SKM-1 treated with dmso at 0.1 percent for 144 hours (cell line): Measurements from ENCODE around the gene TTC7B.
A peak's percentile ranks its signal among the peaks of the same experiment; 100 is the strongest.

Source experiments
- DNase-seq: peaks from one replicate; lab custom pipeline; 2025; ENCODE audit not compliant: unreplicated experiment; lab: John Stamatoyannopoulos, UW

The TTC7B gene

DNA sequence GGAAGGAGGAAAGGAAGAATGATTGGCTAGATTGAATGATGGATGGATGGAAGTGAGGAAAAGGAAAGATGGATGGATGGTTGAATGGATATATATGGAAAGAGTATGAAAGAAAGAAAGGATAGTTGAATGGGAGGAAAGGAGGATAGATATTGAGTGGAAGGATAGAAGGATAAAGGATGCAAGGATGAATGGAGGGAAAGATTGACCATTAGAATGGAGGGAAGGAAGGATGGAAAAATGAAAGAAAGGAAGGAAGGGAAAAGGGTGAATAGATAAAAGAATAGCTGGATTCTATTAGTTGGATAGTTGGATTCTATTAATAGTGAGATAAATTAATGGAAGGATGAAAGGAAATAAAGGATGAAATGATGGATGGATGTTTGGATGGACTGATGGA, 313.5 kb downstream of the TTC7B start:
- DNase-seq: no peak

DNA sequence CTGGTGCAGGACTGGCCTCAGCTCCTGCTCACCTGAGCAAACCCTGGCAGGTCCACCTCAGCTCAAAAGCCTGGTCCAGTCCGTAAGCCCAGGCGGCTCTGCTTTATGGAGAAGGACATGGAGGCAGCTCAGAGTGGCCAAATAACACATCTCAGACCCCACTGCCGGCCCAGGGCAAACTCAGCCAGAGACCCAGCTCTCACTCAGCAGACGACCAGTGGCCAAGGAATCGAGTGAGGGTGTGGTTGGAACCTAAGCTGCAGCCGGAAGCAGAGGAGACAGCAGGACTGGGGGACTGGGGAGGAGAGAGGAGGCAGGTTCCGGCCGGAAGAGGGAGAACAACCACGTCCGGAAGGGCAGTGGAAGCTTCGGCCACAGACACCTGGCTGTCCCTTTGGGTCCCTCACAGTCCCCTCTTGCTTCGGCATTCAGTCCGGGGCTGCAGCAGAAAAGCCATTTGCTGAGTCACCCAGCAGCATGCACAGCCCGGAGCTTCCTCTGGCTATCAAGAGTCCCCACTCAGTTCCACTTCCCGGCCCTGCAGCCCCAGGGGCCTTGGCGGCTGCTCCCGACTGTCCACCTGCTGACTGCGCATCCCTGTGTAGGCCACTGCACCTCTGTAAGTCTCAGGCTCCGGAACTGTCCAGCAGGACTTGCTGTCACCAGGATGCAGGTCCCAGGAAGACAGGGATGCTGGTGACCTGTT, 315.4 kb downstream of the TTC7B start:
- peak; percentile 7 for DNase-seq

GRCh38 chr14:90499908-90500664, 316.1 kb downstream of the TTC7B start:
- no peak for DNase-seq

- DNase-seq: no peak
Measured at GRCh38 chr14:90499121-90499520, 317.1 kb downstream of the TTC7B start.

DNA sequence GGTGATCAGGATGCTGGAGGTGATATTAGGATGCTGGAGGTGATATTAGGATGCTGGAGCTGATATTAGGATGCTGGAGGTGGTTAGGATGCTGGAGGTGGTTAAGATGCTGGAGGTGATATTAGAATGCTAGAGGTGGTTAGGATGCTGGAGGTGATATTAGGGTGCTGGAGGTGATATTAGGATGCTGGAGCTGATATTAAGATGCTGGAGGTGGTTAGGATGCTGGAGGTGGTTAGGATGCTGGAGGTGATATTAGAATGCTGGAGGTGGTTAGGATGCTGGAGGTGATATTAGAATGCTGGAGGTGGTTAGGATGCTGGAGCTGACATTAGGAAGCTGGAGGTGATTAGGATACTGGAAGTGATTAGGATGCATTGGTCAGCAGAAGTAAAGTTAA, 318.0 kb downstream of the TTC7B start:
- no peak for DNase-seq

- no peak for DNase-seq
Measured at GRCh38 chr14:90496379-90496778, 319.9 kb downstream of the TTC7B start.

GRCh38 chr14:90495357-90496276, 320.6 kb downstream of the TTC7B start:
- no peak for DNase-seq

GRCh38 chr14:90491911-90492531, 324.2 kb downstream of the TTC7B start:
- DNase-seq: no peak

- DNase-seq: no peak
Measured at GRCh38 chr14:90491221-90491885, 324.9 kb downstream of the TTC7B start.

DNA sequence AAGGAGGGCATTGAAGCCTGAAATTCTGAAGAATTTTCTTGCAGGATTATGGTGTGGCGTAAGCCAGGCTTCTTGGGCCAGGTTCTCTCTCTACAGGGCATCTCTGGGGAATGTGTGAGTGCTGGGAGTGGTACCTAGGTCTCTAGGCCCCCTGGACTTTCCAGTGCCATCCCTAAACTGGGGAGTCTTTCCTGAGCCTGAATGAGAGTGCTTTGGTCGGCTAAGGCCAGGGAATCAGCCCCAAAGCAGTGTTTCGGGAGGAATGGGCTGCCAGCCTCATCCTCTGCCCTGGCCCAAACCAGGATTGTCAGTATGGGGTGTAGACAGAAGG, 325.5 kb downstream of the TTC7B start:
- DNase-seq: no peak

GRCh38 chr14:90489916-90490719, 326.1 kb downstream of the TTC7B start:
- no peak for DNase-seq

DNA sequence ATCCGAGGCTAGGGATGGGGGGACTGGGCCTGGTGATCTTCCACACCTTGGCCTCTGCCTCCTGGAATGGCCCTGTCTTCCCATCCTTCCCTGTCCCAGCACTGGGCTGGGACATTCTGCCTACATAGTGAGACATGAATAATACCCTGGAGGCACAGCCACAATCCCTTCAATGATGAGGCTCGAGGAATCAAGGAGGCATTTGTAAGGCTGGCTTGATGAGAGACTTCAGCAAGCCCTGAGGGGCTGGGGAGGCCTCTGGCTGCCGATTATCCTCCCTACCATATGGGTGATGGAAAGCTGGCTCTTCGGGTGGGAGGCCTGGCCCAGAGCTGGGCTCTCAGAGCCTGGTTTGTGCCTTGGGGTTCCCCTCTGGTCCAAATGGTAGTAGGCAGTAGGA, 326.9 kb downstream of the TTC7B start:
- no peak for DNase-seq

DNA sequence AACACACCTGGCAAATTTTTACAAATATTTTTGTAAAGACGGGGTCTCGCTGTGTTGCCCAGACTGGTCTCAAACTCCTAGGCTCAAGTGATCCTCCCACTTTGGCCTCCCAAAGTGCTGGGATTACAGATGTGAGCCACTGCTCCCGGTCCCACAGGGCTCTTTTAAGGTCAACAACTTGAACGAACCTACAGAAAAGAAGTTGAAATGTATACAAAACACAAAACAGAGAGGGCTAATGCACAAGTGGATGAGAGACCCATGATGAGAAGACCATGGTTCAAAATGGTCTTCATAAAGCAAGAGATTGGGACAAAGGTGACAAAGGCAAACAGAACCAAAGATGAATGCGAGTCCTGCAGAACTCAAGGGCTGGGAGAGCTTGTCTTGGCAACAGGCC, 328.0 kb downstream of the TTC7B start:
- no peak for DNase-seq

- DNase-seq: no peak
Measured at GRCh38 chr14:90487462-90487861, 328.8 kb downstream of the TTC7B start.

- no peak for DNase-seq
Measured at GRCh38 chr14:90487031-90487430, 329.2 kb downstream of the TTC7B start.

GRCh38 chr14:90484291-90484690, 331.9 kb downstream of the TTC7B start:
- no peak for DNase-seq

DNA sequence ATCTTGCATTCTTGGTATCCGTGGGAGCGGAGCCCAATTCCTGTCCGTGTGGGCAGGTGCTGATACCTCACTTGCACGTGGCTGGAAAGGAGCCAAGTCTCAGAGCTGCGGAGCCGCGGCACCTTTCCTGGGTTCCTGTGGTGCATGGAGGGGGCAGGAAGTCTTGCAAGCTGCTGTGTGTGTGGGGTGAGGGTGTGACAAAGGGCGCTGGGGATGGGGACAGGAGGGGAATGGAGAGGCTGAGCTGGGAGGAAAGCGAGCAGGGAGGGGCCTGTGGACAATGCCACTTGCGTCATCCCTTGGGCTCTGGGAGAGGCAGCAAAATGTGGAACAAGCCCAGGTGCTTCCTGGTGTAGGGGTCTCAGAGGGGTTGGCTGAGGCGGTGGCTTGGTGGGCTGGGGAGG, 332.7 kb downstream of the TTC7B start:
- no peak for DNase-seq

GRCh38 chr14:90483117-90483516, 333.1 kb downstream of the TTC7B start:
- no peak for DNase-seq

GRCh38 chr14:90475298-90475697, 340.9 kb downstream of the TTC7B start:
- no peak for DNase-seq
